K562 (cell line): ENCODE results near the gene TMEM106B. TPM values are rescaled to one million over a fixed set of nuclear protein-coding genes. Genes with fewer than 3 reads are reported as not detected.
A peak's percentile ranks its signal among the peaks of the same experiment; 100 is the strongest.

Experiments used
- C11orf30 ChIP-seq: fragments of 450-650 bp; IDR thresholded peaks from 2 replicates; pipeline ENCODE4 v1.6.1; 2016; ENCODE audit warnings: low read depth, mild to moderate bottlenecking
- CREB1 ChIP-seq, 2 experiments: sonication (generic) in 1 of 2; formaldehyde crosslinking in 1 of 2; IDR thresholded peaks; 2 replicates each; pipeline versions ENCODE4 v1.6.1 to v1.8.0; 2012 to 2022; ENCODE audit warnings: inconsistent platforms in 1 of 2, mild to moderate bottlenecking in 1 of 2, missing genetic modification reagents in 1 of 2, moderate library complexity in 1 of 2
- ETV6 ChIP-seq, 3 experiments: fragments of 150-350 bp in 1 of 3; sonication (generic) in 1 of 3; formaldehyde crosslinking in 1 of 3; IDR thresholded peaks; 2 replicates each; pipeline versions ENCODE4 v1.6.1 to v1.8.0; 2014 to 2022; ENCODE audit warnings: borderline replicate concordance in 2 of 3, low read depth in 2 of 3, antibody characterized with exemption in 1 of 3, low read length in 1 of 3, mild to moderate bottlenecking in 1 of 3, missing genetic modification reagents in 1 of 3
- FUS ChIP-seq: fragments of 200-400 bp; formaldehyde crosslinking; optimal IDR thresholded peaks from 2 replicates; pipeline ENCODE3; 2017; ENCODE audit warnings: low read depth, low read length
- HIVEP1 ChIP-seq: fragments of 250-450 bp; sonication (Bioruptor Pico); IDR thresholded peaks from 2 replicates; pipeline ENCODE4 v1.4.0; 2020; ENCODE audit warnings: mild to moderate bottlenecking
- LEF1 ChIP-seq: fragments of 450-650 bp; IDR thresholded peaks from 2 replicates; pipeline ENCODE4 v1.6.1; 2016; ENCODE audit warnings: mild to moderate bottlenecking
- MAFG ChIP-seq: fragments of 450-650 bp; conservative IDR thresholded peaks from 2 replicates; pipeline ENCODE4 v1.6.1; 2016; ENCODE audit warnings: missing genetic modification characterization, missing compliant biosample characterization
- MBD2 ChIP-seq: sonication (generic); IDR thresholded peaks from 2 replicates; pipeline ENCODE4 v1.6.1; 2016; ENCODE audit warnings: low read depth, borderline replicate concordance
- SMC3 ChIP-seq: conservative IDR thresholded peaks from 2 replicates; pipeline ENCODE4 v1.6.1; 2011; ENCODE audit warnings: low read depth, low read length, improper control_type of control experiment; ENCODE audit not compliant: insufficient read depth
- SP2 ChIP-seq: IDR thresholded peaks from 2 replicates; pipeline ENCODE4 v1.6.1; 2011; ENCODE audit warnings: mild to moderate bottlenecking, low read depth, low read length, moderate library complexity; ENCODE audit not compliant: poor library complexity, severe bottlenecking; ENCODE audit errors: extremely low read depth
- SPI1 ChIP-seq: IDR thresholded peaks from 2 replicates; pipeline ENCODE4 v1.6.1; 2011; ENCODE audit warnings: low read depth, low read length, control low read depth, borderline replicate concordance
- ZBTB17 ChIP-seq: fragments of 450-650 bp; formaldehyde crosslinking; IDR thresholded peaks from 2 replicates; pipeline ENCODE4 v1.4.0; 2020; ENCODE audit warnings: mild to moderate bottlenecking
- ZC3H8 ChIP-seq: fragments of 450-650 bp; IDR thresholded peaks from 2 replicates; pipeline ENCODE4 v1.6.1; 2017
- ZNF354B ChIP-seq: fragments of 250-450 bp; sonication (Bioruptor Pico); IDR thresholded peaks from 2 replicates; pipeline ENCODE4 v1.4.0; 2020
- polyA plus RNA-seq, 8 experiments: library from polyadenylated mRNA; depleted of rRNA in 4 of 8; stranded (reverse) in 5 of 8; unstranded in 3 of 8; fragments of >200 nt; fragmentation: Nextera tagmentation in 2 of 8; fragmentation: Illumina TruSeq in 1 of 8; extraction: Ambion mirVana in 2 of 8; extraction: Trizol in 1 of 8; gene quantifications; 2 replicates each; pipeline versions ENCODE4 v1.2.1 to v1.2.3, GENCODE V29; 2011 to 2014; ENCODE audit warnings: inconsistent platforms in 1 of 8, missing spikeins in 1 of 8
- total RNA-seq, 7 experiments: library from RNA; depleted of rRNA in 6 of 7; stranded (reverse); fragments of >200 nt in 6 of 7; fragmentation: Illumina TruSeq in 2 of 7; extraction: Trizol in 2 of 7; gene quantifications; 2 replicates each; pipeline versions ENCODE4 v1.2.1 to v1.2.3, GENCODE V29; 2011 to 2021; ENCODE audit warnings: low replicate concordance in 1 of 7
- TF ChIP-seq, protein P1 (sequence below): fragments of 250-450 bp; sonication (Bioruptor Pico); IDR thresholded peaks from 2 replicates; pipeline ENCODE4 v1.8.0; 2021; ENCODE audit warnings: moderate library complexity, mild to moderate bottlenecking, inconsistent platforms
- TF ChIP-seq, protein P2 (sequence below): sonication (generic); formaldehyde crosslinking; IDR thresholded peaks from 2 replicates; pipeline ENCODE4 v1.8.0; 2022; ENCODE audit warnings: missing genetic modification reagents, mild to moderate bottlenecking, borderline replicate concordance

TMEM106B gene
- total and polyA plus RNA-seq, 9 of the 15 experiments (the other 6 are each of a cell fraction or from before 2014, with no cell fraction given), result 8.6 to 30.4 (median 18.7) TPM

DNA sequence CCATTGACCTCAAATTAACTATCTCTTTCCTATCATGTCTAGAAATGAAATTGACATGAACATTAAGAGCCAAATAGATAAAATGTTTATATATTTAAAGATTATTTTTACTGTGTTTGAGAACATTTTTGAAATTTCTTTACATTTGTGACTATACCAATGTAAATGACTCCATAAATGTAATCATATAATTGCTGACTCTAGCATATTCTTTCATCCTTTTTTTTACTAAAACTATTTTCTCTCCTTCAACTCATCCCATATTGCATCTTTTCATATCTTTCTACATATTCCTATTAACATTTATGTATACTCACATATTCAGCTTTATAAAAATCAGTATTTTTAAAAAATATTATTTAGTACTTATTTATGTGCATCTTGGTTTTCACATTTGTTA is 16.9 kb downstream of the TMEM106B start (continued):
- peak; percentile 70 for TF ChIP-seq MAFG (tag)
- no peak for TF ChIP-seq FUS
- peak; percentile 81 for TF ChIP-seq C11orf30
- TF ChIP-seq CREB1 (IDR thresholded peaks at IDR 0.05), result no peak
- no peak for TF ChIP-seq CREB1 (CRISPR knock-in tag; IDR thresholded peaks at IDR 0.05)
- no peak for TF ChIP-seq LEF1
- TF ChIP-seq, protein P1, sequence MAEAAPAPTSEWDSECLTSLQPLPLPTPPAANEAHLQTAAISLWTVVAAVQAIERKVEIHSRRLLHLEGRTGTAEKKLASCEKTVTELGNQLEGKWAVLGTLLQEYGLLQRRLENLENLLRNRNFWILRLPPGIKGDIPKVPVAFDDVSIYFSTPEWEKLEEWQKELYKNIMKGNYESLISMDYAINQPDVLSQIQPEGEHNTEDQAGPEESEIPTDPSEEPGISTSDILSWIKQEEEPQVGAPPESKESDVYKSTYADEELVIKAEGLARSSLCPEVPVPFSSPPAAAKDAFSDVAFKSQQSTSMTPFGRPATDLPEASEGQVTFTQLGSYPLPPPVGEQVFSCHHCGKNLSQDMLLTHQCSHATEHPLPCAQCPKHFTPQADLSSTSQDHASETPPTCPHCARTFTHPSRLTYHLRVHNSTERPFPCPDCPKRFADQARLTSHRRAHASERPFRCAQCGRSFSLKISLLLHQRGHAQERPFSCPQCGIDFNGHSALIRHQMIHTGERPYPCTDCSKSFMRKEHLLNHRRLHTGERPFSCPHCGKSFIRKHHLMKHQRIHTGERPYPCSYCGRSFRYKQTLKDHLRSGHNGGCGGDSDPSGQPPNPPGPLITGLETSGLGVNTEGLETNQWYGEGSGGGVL (CRISPR knock-in tag), result no peak
- TF ChIP-seq ETV6 (IDR thresholded peaks at IDR 0.05; ENCODE audit: borderline replicate concordance in 1 of 2, low read depth in 2 of 2, low read length in 1 of 2), result no peak
- no peak for TF ChIP-seq ETV6 (CRISPR knock-in tag; IDR thresholded peaks at IDR 0.05; ENCODE audit: borderline replicate concordance)
- TF ChIP-seq ZBTB17 (CRISPR knock-in tag), result no peak
- TF ChIP-seq SP2, result no peak
- no peak for TF ChIP-seq ZNF354B (CRISPR knock-in tag)
- no peak for TF ChIP-seq ZC3H8
- TF ChIP-seq MBD2, result no peak
- no peak for TF ChIP-seq SMC3
- no peak for TF ChIP-seq SPI1
- TF ChIP-seq, protein P2, sequence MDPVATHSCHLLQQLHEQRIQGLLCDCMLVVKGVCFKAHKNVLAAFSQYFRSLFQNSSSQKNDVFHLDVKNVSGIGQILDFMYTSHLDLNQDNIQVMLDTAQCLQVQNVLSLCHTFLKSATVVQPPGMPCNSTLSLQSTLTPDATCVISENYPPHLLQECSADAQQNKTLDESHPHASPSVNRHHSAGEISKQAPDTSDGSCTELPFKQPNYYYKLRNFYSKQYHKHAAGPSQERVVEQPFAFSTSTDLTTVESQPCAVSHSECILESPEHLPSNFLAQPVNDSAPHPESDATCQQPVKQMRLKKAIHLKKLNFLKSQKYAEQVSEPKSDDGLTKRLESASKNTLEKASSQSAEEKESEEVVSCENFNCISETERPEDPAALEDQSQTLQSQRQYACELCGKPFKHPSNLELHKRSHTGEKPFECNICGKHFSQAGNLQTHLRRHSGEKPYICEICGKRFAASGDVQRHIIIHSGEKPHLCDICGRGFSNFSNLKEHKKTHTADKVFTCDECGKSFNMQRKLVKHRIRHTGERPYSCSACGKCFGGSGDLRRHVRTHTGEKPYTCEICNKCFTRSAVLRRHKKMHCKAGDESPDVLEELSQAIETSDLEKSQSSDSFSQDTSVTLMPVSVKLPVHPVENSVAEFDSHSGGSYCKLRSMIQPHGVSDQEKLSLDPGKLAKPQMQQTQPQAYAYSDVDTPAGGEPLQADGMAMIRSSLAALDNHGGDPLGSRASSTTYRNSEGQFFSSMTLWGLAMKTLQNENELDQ (CRISPR knock-in tag), result no peak
- no peak for TF ChIP-seq HIVEP1 (CRISPR knock-in tag)
